Neural crest cell (in vitro differentiated cells): ENCODE measurements around the gene KIF17. TPM values are rescaled to one million over a fixed set of nuclear protein-coding genes. Genes with fewer than 3 reads are reported as not detected.

Experiments used
- DNase-seq: peaks from one replicate; pipeline ENCODE4 v3.0.0; 2021; ENCODE audit warnings: low read depth, mixed read lengths, low spot score
- H3K27ac Mint-ChIP-seq: one replicate; pipeline ENCODE4 v1.8.0; 2021; ENCODE audit warnings: mild to moderate bottlenecking, mixed read lengths; ENCODE audit not compliant: unreplicated experiment
- H3K27me3 Mint-ChIP-seq: 2 replicates; pipeline ENCODE4 v1.8.0; 2021; ENCODE audit warnings: low read depth, mild to moderate bottlenecking, mixed read lengths
- H3K36me3 Mint-ChIP-seq: 2 replicates; pipeline ENCODE4 v1.8.0; 2021; ENCODE audit warnings: low read depth, mild to moderate bottlenecking, mixed read lengths
- H3K4me1 Mint-ChIP-seq: 2 replicates; pipeline ENCODE4 v1.8.0; 2021; ENCODE audit warnings: mixed read lengths
- H3K4me3 Mint-ChIP-seq: one replicate; pipeline ENCODE4 v1.8.0; 2021; ENCODE audit warnings: mild to moderate bottlenecking, mixed read lengths
- H3K9me3 Mint-ChIP-seq: 2 replicates; pipeline ENCODE4 v1.8.0; 2021; ENCODE audit warnings: mixed read lengths
- total RNA-seq: library from RNA; stranded (reverse); gene quantifications from 2 replicates; pipeline ENCODE4 v1.2.1, GENCODE V29; 2021
- TF ChIP-seq, protein P1 (sequence below): fragments of 200-600 bp; sonication (generic); conservative IDR thresholded peaks from 2 replicates; pipeline ENCODE4 v1.5.0; 2021; ENCODE audit warnings: antibody characterized with exemption, mild to moderate bottlenecking

KIF17 gene
- total RNA-seq, 1 donor from 2014 or later: 1.6 TPM

DNA sequence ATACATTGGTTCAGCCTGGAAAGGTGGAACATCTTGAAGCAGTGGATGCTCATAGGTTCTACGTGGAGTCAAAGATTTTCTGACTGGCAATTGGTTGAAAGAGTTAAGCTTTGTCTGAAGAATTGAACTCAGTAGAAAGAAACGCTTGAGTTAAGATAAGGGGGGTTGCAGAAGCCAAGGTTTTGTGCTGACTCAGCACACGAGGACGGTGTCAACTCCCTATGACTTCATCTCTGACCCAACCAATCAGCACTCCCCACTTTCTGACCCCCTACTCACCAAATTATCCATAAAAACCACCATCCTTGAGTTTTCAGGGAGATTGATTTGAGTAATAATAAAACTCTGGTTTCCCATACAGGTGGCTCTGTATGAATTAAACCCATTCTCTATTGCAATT lies 87.1 kb downstream of the KIF17 start:
- H3K36me3 Mint-ChIP-seq: no peaks in the 10 kb centered on the region
- H3K4me1 Mint-ChIP-seq: peaks cover 28% of the 10 kb centered on the region
- no peak overlapping the region for H3K27ac Mint-ChIP-seq
- peaks cover 5% of the 10 kb centered on the region for H3K9me3 Mint-ChIP-seq
- TF ChIP-seq, protein P1, sequence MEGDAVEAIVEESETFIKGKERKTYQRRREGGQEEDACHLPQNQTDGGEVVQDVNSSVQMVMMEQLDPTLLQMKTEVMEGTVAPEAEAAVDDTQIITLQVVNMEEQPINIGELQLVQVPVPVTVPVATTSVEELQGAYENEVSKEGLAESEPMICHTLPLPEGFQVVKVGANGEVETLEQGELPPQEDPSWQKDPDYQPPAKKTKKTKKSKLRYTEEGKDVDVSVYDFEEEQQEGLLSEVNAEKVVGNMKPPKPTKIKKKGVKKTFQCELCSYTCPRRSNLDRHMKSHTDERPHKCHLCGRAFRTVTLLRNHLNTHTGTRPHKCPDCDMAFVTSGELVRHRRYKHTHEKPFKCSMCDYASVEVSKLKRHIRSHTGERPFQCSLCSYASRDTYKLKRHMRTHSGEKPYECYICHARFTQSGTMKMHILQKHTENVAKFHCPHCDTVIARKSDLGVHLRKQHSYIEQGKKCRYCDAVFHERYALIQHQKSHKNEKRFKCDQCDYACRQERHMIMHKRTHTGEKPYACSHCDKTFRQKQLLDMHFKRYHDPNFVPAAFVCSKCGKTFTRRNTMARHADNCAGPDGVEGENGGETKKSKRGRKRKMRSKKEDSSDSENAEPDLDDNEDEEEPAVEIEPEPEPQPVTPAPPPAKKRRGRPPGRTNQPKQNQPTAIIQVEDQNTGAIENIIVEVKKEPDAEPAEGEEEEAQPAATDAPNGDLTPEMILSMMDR: no peak
- DNase-seq: no peak
- peaks cover 18% of the 10 kb centered on the region for H3K27me3 Mint-ChIP-seq
- H3K4me3 Mint-ChIP-seq: peak overlapping the region; percentile 81

DNA sequence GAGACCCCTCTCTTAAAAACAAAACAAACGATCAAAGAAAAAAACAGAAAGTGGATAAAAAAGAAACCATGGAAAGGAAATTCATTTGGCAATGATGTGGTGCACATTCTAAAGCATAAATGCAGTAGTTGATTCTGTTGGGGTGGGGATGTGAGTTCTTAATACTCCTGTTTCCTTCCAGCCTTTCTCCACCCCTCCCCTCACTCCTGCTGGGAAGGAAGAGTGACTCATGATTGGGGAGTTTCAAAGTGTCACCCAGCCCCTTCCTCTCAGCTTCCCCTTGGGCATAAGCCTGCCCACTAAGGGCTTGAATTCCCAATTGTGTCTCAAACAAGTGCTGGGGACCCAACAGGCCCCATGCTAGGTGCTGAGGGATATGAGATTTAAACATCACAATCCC lies 91.3 kb downstream of the KIF17 start:
- Mint-ChIP-seq H3K4me3 (no peak overlapping the region), H3K27ac (no peak overlapping the region), H3K36me3 (no peaks in the 10 kb centered on the region), H3K4me1 (peaks cover 9% of the 10 kb centered on the region), H3K27me3 (peaks cover 21% of the 10 kb centered on the region), H3K9me3 (peaks cover 5% of the 10 kb centered on the region)
- TF ChIP-seq, protein P1: no peak
- DNase-seq: no peak

DNA sequence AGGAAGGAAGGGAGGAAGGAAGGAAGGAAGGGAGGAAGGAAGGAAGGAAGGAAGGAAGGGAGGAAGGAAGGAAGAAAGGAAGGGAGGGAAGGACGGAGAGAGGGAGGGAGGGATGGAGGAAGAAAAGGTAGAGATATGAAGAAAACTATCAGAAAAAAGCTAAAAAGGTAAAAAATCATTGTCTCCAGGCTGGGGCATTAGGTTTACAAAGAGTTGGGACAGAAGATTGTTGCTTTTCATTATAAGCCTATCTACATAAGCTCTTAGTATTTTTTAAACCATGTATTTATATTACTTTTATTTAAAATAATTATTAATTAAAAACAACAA lies 91.7 kb downstream of the KIF17 start:
- H3K27ac Mint-ChIP-seq: no peak overlapping the region
- TF ChIP-seq, protein P1: no peak
- H3K27me3 Mint-ChIP-seq: peaks cover 21% of the 10 kb centered on the region
- no peak overlapping the region for H3K4me3 Mint-ChIP-seq
- peaks cover 9% of the 10 kb centered on the region for H3K4me1 Mint-ChIP-seq
- no peaks in the 10 kb centered on the region for H3K36me3 Mint-ChIP-seq
- H3K9me3 Mint-ChIP-seq: peaks cover 5% of the 10 kb centered on the region
- DNase-seq: no peak

DNA sequence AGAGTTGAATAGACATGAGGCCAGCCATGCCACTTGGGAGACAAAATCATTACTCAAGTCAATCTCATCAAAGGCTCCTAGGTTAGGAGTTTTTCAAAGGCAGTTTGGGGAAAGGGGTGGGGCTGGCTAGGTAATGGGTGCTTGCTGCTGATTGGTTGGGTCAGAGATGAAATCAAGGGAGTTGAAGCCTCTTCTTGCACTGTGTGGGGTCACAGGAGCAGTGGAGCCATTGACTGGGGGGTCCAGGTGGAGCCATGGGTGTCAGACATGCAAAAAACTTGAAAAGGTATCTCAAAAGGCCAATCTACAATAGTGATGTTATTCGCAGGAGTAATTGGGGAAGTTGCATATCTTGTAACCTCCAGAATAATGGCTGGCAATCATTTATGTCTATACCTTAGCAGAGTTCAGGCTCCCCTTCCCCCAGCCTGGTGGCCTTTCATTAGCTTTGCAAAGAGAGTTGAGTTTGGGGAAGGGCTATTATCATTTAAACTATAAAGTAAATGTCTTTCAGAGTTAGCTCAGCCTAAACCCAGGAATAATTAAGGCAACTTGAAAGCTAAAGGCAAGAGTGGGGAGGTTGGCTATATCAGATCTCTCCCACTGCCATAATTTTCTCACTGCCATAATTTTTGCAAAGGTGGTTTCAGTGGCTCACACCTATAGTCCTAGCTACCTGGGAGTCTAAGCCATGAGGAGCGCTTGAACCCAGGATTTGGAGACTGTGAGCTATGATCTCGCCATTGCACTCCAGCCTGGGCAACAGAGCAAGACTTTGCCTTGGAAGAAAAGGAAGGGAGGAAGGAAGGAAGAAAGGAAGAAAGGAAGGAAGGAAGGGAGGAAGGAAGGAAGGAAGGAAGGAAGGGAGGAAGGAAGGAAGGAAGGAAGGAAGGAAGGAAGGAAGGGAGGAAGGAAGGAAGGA lies 92.4 kb downstream of the KIF17 start:
- Mint-ChIP-seq H3K27ac (no peak overlapping the region), H3K27me3 (peaks cover 21% of the 10 kb centered on the region), H3K4me3 (no peak overlapping the region), H3K36me3 (no peaks in the 10 kb centered on the region), H3K4me1 (peaks cover 9% of the 10 kb centered on the region), H3K9me3 (peaks cover 5% of the 10 kb centered on the region)
- TF ChIP-seq, protein P1: no peak
- DNase-seq: no peak

- Mint-ChIP-seq H3K4me3 (no peak overlapping the region), H3K27me3 (peaks cover 21% of the 10 kb centered on the region), H3K27ac (no peak overlapping the region), H3K4me1 (peaks cover 9% of the 10 kb centered on the region), H3K9me3 (peaks cover 5% of the 10 kb centered on the region), H3K36me3 (no peaks in the 10 kb centered on the region)
- TF ChIP-seq, protein P1: no peak
- DNase-seq: no peak
Measured at GRCh38 chr1:20624709-20625108, 93.1 kb downstream of the KIF17 start.
